ENCODE data around the gene MROH7. TPM values are rescaled to one million over a fixed set of nuclear protein-coding genes. Genes with fewer than 3 reads are reported as not detected.

MROH7 gene
- total and polyA plus RNA-seq, 8 donors = 0.38 to 4.6 (median 1.1) TPM

DNA sequence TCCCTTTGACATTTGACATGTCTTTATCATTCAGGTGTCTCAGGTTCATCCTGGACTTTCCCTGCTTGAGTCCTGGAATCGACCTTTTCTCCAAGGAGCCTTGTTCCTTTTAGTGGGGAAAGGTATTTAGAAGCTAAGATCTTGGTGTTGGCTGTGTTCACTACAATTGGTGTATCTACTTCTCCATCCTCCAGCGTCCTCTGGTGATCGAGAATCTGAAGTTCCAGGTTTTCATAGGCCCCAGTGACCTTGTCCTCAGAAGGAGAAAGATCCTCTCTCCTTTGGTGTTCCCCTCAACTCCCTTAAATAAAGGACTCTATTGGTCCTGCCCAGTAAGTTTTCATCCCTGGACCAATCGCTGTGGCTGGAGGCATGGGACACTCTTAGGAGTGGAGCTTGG, 22.1 kb downstream of the MROH7 start:
- Histone ChIP-seq H3K27me3 (no peaks in the 10 kb centered on the region), H3K27ac (no peak overlapping the region), H3K4me1 (no peaks in the 10 kb centered on the region), H3K4me3 (no peak overlapping the region), H3K36me3 (no peaks in the 10 kb centered on the region), H3K9me3 (no peaks in the 10 kb centered on the region)
- no peak for FAIRE-seq
- WGBS, 2 donors = 64 to 82% methylated on average over 4 of the region's 4 CpGs
- intact Hi-C loops (cut with DNase I) = no loop called here
- no peak for ATAC-seq
- no peak for DNase-seq
- TF ChIP-seq, protein P1, sequence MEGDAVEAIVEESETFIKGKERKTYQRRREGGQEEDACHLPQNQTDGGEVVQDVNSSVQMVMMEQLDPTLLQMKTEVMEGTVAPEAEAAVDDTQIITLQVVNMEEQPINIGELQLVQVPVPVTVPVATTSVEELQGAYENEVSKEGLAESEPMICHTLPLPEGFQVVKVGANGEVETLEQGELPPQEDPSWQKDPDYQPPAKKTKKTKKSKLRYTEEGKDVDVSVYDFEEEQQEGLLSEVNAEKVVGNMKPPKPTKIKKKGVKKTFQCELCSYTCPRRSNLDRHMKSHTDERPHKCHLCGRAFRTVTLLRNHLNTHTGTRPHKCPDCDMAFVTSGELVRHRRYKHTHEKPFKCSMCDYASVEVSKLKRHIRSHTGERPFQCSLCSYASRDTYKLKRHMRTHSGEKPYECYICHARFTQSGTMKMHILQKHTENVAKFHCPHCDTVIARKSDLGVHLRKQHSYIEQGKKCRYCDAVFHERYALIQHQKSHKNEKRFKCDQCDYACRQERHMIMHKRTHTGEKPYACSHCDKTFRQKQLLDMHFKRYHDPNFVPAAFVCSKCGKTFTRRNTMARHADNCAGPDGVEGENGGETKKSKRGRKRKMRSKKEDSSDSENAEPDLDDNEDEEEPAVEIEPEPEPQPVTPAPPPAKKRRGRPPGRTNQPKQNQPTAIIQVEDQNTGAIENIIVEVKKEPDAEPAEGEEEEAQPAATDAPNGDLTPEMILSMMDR (IDR thresholded peaks at IDR 0.05) = no peak

DNA sequence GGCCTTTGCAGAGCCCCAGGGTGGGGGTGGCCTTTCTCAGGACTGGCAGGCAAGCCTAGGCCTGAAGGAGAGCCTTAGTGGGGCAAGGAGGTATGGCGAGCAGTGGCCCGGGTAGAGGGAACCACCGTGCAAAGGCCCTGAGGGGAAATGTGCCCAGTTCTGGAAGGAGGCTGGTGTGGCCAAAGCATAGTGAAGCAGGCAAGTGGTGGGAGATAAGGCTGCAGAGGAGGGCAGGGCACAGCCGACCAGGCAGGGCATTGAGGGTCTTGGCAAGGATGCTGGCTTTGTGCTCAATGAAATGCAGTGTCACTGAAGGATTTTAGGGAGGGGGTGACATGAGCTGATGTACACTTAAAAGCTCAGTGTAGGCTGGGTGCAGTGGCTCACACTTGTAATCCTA, 22.8 kb downstream of the MROH7 start:
- TF ChIP-seq, protein P1 (IDR thresholded peaks at IDR 0.05) = no peak
- H3K4me3 ChIP-seq = no peak overlapping the region
- H3K9me3 ChIP-seq = no peaks in the 10 kb centered on the region
- 83 to 92% methylated on average over 4 of the region's 4 CpGs for WGBS, 2 donors
- FAIRE-seq = no peak
- no peaks in the 10 kb centered on the region for H3K4me1 ChIP-seq
- H3K27ac ChIP-seq = no peak overlapping the region
- H3K27me3 ChIP-seq = no peaks in the 10 kb centered on the region
- H3K36me3 ChIP-seq = no peaks in the 10 kb centered on the region
- DNase-seq = no peak
- intact Hi-C loops (cut with DNase I) = no loop called here
- ATAC-seq = no peak

DNA sequence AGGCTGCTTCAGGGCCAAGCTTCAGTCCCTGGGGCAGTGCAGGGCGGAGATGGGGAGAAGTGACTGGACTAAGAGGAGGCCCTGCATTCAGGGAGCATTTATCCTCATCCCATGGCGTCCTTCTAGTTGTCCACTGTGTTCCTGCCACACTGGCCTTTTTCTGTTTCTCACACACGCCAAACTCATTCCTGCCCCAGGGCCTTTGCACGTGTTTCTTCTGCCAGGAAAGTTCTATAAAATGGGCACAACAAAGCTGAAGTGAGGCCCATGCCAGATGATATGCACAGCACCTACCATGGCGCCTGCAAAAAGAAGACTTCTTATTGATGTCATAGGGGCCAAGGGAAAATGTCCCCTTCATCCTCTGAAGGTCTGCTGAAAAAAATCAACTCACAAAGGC, 24.3 kb downstream of the MROH7 start:
- TF ChIP-seq, protein P1 (IDR thresholded peaks at IDR 0.05) = no peak
- 89 to 94% methylated on average over 5 of the region's 5 CpGs for WGBS, 2 donors
- Histone ChIP-seq H3K27me3 (no peaks in the 10 kb centered on the region), H3K36me3 (no peaks in the 10 kb centered on the region), H3K9me3 (no peaks in the 10 kb centered on the region), H3K4me1 (no peaks in the 10 kb centered on the region), H3K27ac (no peak overlapping the region), H3K4me3 (no peak overlapping the region)
- no peak for DNase-seq
- no peak for ATAC-seq
- FAIRE-seq = no peak
- intact Hi-C loops (cut with DNase I) = no loop called here

DNA sequence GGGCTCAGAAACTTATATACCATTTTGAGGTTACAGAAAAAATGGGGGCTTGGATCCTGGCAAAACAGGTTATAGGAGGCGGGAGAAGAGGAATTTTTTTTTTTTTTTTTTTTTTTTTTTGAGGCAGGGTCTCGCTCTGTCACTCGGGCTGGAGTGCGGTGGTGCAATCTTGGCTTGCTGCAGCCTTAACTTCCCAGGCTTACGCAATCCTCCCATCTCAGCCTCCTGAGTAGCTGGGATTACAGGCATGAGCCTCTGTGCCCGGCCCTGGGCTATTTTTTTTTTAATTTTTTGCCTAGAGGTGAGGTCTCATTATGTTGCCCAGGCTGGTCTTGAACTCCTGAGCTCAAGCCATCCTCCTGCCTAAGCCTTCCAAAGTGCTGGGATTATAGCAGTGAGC, 24.7 kb downstream of the MROH7 start:
- no peak for FAIRE-seq
- WGBS, 2 donors = 82 to 89% methylated on average over 6 of the region's 6 CpGs
- H3K9me3 ChIP-seq = no peaks in the 10 kb centered on the region
- intact Hi-C loops (cut with DNase I) = no loop called here
- no peak overlapping the region for H3K27ac ChIP-seq
- no peak for DNase-seq
- no peak for ATAC-seq
- TF ChIP-seq, protein P1 (IDR thresholded peaks at IDR 0.05) = no peak
- no peaks in the 10 kb centered on the region for H3K4me1 ChIP-seq
- H3K27me3 ChIP-seq = no peaks in the 10 kb centered on the region
- H3K36me3 ChIP-seq = no peaks in the 10 kb centered on the region
- H3K4me3 ChIP-seq = no peak overlapping the region

DNA sequence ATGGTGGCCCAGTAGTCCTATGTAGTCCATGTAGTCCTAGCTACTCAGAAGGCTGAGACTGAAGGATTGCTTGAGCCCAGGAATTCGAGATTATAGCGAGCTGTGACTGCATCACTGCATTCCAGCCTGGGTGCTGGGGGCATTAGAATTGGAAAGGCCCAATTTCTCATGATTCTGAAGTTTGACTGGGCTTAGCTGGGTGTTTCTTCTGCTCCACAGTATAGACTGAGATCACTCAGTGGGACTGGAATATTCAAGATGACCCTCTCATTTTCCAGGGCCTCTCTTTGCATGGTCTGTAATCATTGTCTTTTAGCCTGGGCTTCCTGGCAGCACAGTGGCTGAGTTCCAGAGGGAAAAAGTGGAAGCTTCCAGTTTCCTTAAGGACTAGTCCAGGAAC, 26.2 kb downstream of the MROH7 start:
- H3K27me3 ChIP-seq = no peaks in the 10 kb centered on the region
- intact Hi-C loops (cut with DNase I) = no loop called here
- no peaks in the 10 kb centered on the region for H3K9me3 ChIP-seq
- H3K27ac ChIP-seq = no peak overlapping the region
- WGBS, 2 donors = 78 to 87% methylated on average over 2 of the region's 2 CpGs
- TF ChIP-seq, protein P1 (IDR thresholded peaks at IDR 0.05) = no peak
- ATAC-seq (no peak), FAIRE-seq (no peak), DNase-seq (no peak)
- no peak overlapping the region for H3K4me3 ChIP-seq
- H3K36me3 ChIP-seq = no peaks in the 10 kb centered on the region
- H3K4me1 ChIP-seq = no peaks in the 10 kb centered on the region
